SU-DHL-6 (cell line): Measurements from ENCODE around the gene MARCHF3.

ENCODE experiments used
- EZH2phosphoT487 ChIP-seq: fragments of 200-600 bp; sonication (generic), shearing (Covaris generic); conservative IDR thresholded peaks from 2 replicates; pipeline ENCODE4 v1.6.1; 2018; ENCODE audit warnings: mild to moderate bottlenecking, antibody characterized with exemption, low read length, moderate library complexity, mixed read lengths
- TF ChIP-seq, protein P1 (sequence below): fragments of 200-600 bp; sonication (generic); IDR thresholded peaks from one replicate; pipeline ENCODE4 v1.5.1; 2017; ENCODE audit warnings: antibody characterized with exemption, mild to moderate bottlenecking, low read length, moderate library complexity; ENCODE audit not compliant: insufficient read depth, poor library complexity, severe bottlenecking

GRCh38 chr5:126984632-126985031, 45.7 kb downstream of the MARCHF3 start:
- TF ChIP-seq EZH2phosphoT487: no peak
- TF ChIP-seq, protein P1, sequence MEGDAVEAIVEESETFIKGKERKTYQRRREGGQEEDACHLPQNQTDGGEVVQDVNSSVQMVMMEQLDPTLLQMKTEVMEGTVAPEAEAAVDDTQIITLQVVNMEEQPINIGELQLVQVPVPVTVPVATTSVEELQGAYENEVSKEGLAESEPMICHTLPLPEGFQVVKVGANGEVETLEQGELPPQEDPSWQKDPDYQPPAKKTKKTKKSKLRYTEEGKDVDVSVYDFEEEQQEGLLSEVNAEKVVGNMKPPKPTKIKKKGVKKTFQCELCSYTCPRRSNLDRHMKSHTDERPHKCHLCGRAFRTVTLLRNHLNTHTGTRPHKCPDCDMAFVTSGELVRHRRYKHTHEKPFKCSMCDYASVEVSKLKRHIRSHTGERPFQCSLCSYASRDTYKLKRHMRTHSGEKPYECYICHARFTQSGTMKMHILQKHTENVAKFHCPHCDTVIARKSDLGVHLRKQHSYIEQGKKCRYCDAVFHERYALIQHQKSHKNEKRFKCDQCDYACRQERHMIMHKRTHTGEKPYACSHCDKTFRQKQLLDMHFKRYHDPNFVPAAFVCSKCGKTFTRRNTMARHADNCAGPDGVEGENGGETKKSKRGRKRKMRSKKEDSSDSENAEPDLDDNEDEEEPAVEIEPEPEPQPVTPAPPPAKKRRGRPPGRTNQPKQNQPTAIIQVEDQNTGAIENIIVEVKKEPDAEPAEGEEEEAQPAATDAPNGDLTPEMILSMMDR: no peak
